ENCODE results near the gene EHMT2. TPM values are rescaled to one million over a fixed set of nuclear protein-coding genes. Genes with fewer than 3 reads are reported as not detected.

EHMT2 gene
- total and polyA plus RNA-seq, 2 of the 13 experiments (the other 11 are each of a cell fraction or from before 2014, with no cell fraction given), result 55.2 to 69.2 TPM

DNA sequence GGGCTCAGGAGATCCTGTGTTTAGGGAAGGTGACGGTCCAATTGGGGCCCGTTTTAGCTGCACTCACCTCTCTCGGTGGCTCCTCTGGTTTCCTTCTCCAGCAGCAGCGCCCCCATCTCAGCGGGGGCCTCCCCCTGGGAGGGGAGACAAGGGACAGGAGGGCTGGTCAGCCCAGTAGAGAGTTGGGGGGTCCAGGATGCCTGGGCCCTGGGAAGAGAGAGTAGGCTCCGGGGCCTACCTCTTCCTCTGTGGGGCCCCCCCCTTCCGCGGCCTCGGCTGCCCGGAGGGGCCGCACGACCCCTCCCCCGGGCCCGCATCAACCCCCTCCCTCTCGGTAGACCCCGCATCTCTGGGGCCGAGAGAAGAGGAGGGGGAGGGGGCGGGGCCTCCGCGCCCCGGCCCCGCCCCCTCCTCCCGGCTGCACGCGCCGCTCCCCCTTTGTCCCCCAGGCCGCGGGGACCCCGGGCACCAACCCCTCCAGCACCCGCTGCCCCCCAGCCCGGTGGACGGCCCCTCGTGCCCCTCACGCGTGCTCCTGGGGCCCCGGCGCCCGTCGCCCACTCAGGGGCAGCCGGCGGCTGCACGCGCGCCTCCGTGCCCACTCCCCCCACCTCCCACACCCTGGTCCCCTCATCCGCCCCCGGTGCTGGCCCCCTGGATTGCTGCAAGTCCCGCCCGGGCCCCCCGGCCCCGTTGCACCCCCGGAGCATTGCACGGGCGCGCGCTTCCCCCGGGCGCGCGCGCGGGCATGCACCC is 464 bp downstream of the EHMT2 start (continued):
- no peak for TF ChIP-seq SP1 (IDR thresholded peaks at IDR 0.05)
- 0 out of 2 replicates have a peak, but pooled peaks have one; percentile 4 for TF ChIP-seq SP1 (CRISPR knock-in tag; IDR thresholded peaks at IDR 0.05)
- TF ChIP-seq SMAD1 (CRISPR knock-in tag; IDR thresholded peaks at IDR 0.05; ENCODE audit: borderline replicate concordance, low read depth), result 0 out of 2 replicates have a peak, but pooled peaks have one; percentile 19
- TF ChIP-seq TOPORS (CRISPR knock-in tag; IDR thresholded peaks at IDR 0.05), result peak; percentile 23; the same call in 1 of the 2 replicates
- 0 out of 2 replicates have a peak, but pooled peaks have one; percentile 20 for TF ChIP-seq IRX3 (CRISPR knock-in tag; IDR thresholded peaks at IDR 0.05; ENCODE audit: borderline replicate concordance, low read depth)
- 0 out of 2 replicates have a peak, but pooled peaks have one; percentile 61 for TF ChIP-seq ZNF776 (CRISPR knock-in tag; IDR thresholded peaks at IDR 0.05)
- peak; percentile 75; the same call in 1 of the 2 replicates for TF ChIP-seq ZFP82 (CRISPR knock-in tag; IDR thresholded peaks at IDR 0.05; ENCODE audit: borderline replicate concordance)

DNA sequence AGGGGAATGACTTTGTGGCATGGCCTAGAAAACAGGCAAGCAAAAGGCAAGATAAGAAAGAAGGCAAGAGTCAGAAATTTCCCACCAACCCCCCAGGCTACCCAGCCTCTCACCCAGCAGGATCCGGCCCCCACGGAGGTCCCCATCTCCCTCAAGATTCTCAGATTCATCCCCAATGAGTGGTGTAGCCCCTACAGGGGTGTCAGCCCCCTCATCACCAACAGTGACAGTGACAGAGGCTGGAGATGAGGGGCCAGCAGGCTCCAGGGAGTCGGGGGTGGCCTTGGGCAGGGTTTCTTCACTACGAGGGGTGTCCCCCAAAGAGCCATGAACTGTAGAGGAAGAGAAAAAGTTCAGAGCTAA is 1.0 kb downstream of the EHMT2 start:
- in situ Hi-C loops (cut with HindIII; ENCODE audit: extremely low pct_ligation_motif_present, low pct_unique_long_range_greater_than_20kb), result no loop called here
- ChIA-PET CTCF (ENCODE audit: low intra/inter-chr PET ratio, low total read pairs) (no interaction called here), POLR2A (interaction anchor here (1.2 to 4.7 kb wide), 6 partner anchors 24 to 75 kb away, joined by 3 to 41 read pairs (median 14); partner anchors contain the start of genes CFB, DXO and NEU1)
- intact Hi-C loops (cut with micrococcal nuclease; ENCODE audit: unreplicated experiment), result loop anchor here (2.0 to 5.0 kb wide), 2 partner anchors 32 to 64 kb away; no protein-coding TSS in a partner anchor
- Histone ChIP-seq H3K9ac (ENCODE audit: insufficient read depth, low read depth, low read length) (peak overlapping the region; percentile 84), H3K79me2 (ENCODE audit: insufficient read depth, low read length) (peaks cover 26% of the 10 kb centered on the region), H2AFZ (ENCODE audit: low read length) (no peak overlapping the region), H3K4me2 (ENCODE audit: low read depth, low read length) (peak overlapping the region; percentile 97), H3K4me1 (ENCODE audit: insufficient read depth, low read length) (peaks cover 35% of the 10 kb centered on the region), H3K36me3 (replicated peaks in 1 of 2; ENCODE audit: control insufficient read depth in 1 of 2, insufficient read depth in 2 of 2, low read length in 2 of 2) (peaks cover 19 to 33% of the 10 kb centered on the region in 2 experiments), H3K9me3 (ENCODE audit: low read length) (no peaks in the 10 kb centered on the region), H3K27ac (ENCODE audit: extremely low read length, insufficient read depth, low read length) (peak overlapping the region; percentile 69), H3K27me3 (ENCODE audit: control insufficient read depth in 1 of 2, insufficient read depth in 2 of 2, low read length in 2 of 2) (peaks cover 0 to 7% of the 10 kb centered on the region in 2 experiments; a peak in 1 of 5 replicates), H3K4me3 (replicated peaks in 1 of 3; ENCODE audit: insufficient read depth in 1 of 3, low read depth in 2 of 3, low read length in 3 of 3) (peak overlapping the region; percentile 89 to 100 (median 96)), H4K20me1 (ENCODE audit: insufficient read depth, low read length) (no peaks in the 10 kb centered on the region)
- BruUV-seq (replicated peaks), result no TSS peak
- DNase-seq (ENCODE audit: low spot score), result no peak
- ATAC-seq, result no peak
- 60% methylated on average over 4 of the region's 4 CpGs for WGBS (ENCODE audit: low lambda C conversion rate)
- FAIRE-seq, result no peak
- TF ChIP-seq ZNF343 (CRISPR knock-in tag; IDR thresholded peaks at IDR 0.05) (no peak), ZFYVE20 (CRISPR knock-in tag; IDR thresholded peaks at IDR 0.05; ENCODE audit: borderline replicate concordance, low read depth) (peak; percentile 10; the same call in 1 of the 2 replicates), ZNF274 (CRISPR knock-in tag; IDR thresholded peaks at IDR 0.05) (0 out of 2 replicates have a peak, but pooled peaks have one; percentile 25), KMT2A (CRISPR knock-in tag; IDR thresholded peaks at IDR 0.05) (peak; percentile 48; the same call in 1 of the 2 replicates), HOXD1 (CRISPR knock-in tag; IDR thresholded peaks at IDR 0.05) (no peak), ZNF891 (CRISPR knock-in tag; IDR thresholded peaks at IDR 0.05) (no peak)
- TF ChIP-seq, protein P1, sequence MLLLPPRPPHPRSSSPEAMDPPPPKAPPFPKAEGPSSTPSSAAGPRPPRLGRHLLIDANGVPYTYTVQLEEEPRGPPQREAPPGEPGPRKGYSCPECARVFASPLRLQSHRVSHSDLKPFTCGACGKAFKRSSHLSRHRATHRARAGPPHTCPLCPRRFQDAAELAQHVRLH (CRISPR knock-in tag; IDR thresholded peaks at IDR 0.05; ENCODE audit: borderline replicate concordance, low read depth), result 0 out of 2 replicates have a peak, but pooled peaks have one; percentile 11
- TF ChIP-seq, protein P2, sequence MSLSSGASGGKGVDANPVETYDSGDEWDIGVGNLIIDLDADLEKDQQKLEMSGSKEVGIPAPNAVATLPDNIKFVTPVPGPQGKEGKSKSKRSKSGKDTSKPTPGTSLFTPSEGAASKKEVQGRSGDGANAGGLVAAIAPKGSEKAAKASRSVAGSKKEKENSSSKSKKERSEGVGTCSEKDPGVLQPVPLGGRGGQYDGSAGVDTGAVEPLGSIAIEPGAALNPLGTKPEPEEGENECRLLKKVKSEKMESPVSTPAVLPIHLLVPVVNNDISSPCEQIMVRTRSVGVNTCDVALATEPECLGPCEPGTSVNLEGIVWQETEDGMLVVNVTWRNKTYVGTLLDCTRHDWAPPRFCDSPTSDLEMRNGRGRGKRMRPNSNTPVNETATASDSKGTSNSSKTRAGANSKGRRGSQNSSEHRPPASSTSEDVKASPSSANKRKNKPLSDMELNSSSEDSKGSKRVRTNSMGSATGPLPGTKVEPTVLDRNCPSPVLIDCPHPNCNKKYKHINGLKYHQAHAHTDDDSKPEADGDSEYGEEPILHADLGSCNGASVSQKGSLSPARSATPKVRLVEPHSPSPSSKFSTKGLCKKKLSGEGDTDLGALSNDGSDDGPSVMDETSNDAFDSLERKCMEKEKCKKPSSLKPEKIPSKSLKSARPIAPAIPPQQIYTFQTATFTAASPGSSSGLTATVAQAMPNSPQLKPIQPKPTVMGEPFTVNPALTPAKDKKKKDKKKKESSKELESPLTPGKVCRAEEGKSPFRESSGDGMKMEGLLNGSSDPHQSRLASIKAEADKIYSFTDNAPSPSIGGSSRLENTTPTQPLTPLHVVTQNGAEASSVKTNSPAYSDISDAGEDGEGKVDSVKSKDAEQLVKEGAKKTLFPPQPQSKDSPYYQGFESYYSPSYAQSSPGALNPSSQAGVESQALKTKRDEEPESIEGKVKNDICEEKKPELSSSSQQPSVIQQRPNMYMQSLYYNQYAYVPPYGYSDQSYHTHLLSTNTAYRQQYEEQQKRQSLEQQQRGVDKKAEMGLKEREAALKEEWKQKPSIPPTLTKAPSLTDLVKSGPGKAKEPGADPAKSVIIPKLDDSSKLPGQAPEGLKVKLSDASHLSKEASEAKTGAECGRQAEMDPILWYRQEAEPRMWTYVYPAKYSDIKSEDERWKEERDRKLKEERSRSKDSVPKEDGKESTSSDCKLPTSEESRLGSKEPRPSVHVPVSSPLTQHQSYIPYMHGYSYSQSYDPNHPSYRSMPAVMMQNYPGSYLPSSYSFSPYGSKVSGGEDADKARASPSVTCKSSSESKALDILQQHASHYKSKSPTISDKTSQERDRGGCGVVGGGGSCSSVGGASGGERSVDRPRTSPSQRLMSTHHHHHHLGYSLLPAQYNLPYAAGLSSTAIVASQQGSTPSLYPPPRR (CRISPR knock-in tag; IDR thresholded peaks at IDR 0.05; ENCODE audit: borderline replicate concordance), result no peak
- TF ChIP-seq, protein P3, sequence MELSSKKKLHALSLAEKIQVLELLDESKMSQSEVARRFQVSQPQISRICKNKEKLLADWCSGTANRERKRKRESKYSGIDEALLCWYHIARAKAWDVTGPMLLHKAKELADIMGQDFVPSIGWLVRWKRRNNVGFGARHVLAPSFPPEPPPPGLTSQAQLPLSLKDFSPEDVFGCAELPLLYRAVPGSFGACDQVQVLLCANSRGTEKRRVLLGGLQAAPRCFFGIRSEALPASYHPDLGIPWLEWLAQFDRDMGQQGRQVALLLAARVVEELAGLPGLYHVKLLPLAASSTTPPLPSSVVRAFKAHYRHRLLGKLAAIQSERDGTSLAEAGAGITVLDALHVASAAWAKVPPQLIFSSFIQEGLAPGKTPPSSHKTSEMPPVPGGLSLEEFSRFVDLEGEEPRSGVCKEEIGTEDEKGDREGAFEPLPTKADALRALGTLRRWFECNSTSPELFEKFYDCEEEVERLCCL (CRISPR knock-in tag; IDR thresholded peaks at IDR 0.05; ENCODE audit: borderline replicate concordance), result 0 out of 2 replicates have a peak, but pooled peaks have one; percentile 11

Data from HepG2 (cell line).